HTR-8/SVneo (cell line): ENCODE measurements around the gene SELENBP1.
"Not testable (repeated sequence)": the region's sequence is repeated elsewhere in the genome, so short reads cannot be mapped to it uniquely, and the experiment has no call there.

Source experiments
- DNase-seq: peaks from one replicate; pipeline ENCODE4 v3.0.0; 2011; ENCODE audit warnings: low spot score, mixed read lengths; ENCODE audit not compliant: insufficient read length
- FAIRE-seq: peaks from 2 replicates; lab custom pipeline; 2011; peaks lifted over from hg19 to GRCh38; lab: Jason Lieb, UNC

Gene SELENBP1

DNA sequence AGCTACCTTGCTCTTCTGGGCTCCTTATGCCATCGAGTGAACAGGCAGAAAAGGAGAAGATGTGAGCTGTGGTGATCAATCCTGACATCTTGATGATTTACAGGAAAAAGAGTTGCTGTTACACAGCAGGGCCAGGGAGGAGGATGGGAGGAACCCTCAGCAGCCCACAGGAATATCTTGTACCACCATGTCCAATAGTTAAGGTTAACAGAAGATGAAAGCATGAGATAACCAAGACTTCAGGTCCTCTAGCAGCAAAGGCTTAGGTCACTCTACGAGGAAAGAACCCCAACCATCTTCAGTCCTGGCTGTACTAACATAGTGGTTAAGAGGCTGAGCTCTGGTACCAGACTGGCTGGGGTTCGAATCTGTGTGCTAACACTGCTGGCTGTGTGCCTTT lies 12.1 kb upstream of the SELENBP1 start:
- DNase-seq (no peak), FAIRE-seq (no peak)

DNA sequence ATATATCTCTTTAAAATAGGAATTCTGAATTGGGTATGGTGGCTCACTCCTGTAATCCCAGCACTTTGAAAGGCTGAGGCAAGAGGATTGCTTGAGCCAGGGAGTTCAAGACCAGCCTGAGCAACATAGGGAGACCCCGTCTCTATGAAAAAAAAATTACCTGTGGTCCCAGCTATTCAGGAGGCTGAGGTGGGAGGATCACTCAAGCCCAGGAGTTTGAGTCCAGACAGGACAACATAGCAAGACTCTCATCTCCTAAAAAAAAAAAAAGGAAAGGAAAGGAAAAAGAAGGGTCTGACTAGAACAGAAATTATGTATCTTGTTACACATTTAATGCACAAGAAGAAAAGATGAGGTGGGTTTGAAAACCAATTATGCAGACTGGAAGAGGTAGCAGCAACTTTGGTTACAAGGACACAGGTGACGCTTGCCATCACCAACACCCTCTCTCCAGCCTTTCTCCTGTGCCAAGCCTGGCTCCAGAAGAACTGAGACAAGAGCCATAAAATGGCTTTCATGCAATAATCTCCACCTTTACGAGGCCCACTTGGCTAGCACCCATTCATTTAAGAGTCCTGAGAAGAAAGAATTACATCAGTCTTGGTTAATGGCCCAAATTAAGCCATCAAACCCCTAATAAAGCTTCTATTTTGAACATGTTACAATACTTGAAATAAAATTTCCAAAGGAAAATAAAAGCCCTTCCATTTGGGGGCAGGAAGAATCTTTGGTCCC lies 4.8 kb upstream of the SELENBP1 start:
- DNase-seq (no peak), FAIRE-seq (no peak)

DNA sequence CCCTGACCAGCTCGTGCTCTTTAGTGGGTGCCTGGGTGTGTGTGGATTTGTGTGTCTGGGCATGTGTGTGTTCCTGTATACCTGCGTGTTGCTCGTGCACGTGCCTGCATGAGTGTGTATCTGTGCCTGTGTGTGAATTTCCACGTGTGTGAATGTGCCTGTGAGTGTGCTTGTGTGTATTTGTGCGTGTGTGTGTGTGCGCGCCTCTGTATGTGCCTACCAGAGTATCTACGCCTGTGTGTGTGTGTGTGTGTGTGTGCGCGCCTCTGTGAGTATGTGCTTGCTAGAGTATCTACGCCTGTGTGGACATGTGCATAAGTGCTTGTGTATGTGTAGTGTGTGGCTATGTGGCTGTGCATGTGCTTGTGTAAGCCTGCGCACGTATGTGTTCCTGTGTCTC lies 691 bp upstream of the SELENBP1 start:
- no peak for DNase-seq
- no peak for FAIRE-seq

DNA sequence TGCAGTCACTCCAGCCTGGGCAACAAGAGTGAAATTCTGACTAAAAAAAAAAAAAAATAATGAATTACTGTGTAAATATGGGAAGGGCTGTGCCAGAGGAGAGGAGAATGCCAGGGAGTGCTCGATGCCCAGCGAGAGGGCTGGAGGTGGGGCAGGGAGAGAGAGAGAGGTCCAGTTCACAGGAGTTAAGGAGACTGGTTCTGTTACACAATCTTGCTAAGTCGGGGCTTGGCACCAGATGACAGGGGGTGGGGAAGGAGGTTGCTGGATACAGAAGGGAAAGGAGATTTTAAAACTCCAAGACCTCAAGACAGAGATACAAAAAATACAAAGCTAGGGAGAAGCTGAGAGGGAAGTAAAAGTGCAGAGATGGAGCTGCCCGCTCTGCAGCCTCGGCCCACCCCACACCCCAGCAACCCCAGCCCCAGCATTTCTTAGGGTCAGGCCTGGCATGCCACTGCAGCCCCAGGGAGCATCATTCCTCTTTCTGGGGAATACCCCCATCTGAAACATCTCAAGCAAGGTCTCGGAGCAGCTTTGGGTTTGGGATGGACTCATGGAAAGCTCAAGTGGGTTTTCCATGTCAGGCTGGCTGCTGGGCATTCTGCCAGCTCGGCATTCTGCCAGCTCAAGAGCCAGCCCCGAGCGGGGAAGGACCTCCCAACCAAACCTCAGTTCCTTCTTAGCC lies 991 bp downstream of the SELENBP1 start:
- DNase-seq (no peak), FAIRE-seq (no peak)

DNA sequence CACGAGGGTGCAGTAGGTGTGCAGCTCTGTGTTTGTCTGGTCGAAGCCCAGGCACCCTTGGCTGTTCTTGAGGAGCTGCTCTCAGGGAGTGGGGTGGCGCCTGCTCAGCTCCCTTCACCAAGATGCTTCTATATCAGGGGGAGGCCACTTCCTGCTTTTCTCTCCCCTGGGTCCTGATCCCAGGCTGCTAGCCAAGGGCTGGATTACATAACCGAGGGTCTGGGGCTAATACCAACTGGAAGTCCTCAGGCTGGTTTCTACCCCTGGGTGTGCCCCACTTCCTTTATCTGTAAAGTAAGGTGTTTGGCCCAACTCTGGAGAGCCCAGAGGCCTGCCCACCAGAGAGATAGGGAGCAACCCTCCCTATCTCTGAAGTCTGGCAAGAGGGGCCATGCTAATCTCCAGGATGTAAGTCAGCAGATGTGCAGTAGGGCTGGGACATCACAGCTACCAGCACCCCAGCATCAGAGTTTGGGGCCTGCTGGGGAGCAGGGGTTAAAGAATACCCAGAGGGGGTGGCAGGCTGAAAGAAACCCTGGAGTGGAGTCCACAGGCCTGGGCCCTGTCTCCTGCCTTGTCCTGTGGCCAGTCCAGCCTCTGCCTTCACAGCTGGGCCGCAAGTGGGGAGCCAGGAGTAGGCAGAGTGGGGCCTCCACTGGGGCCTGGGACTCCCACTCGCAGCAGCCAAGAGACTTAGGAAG lies 2.1 kb downstream of the SELENBP1 start:
- FAIRE-seq = no peak
- DNase-seq = no peak

DNA sequence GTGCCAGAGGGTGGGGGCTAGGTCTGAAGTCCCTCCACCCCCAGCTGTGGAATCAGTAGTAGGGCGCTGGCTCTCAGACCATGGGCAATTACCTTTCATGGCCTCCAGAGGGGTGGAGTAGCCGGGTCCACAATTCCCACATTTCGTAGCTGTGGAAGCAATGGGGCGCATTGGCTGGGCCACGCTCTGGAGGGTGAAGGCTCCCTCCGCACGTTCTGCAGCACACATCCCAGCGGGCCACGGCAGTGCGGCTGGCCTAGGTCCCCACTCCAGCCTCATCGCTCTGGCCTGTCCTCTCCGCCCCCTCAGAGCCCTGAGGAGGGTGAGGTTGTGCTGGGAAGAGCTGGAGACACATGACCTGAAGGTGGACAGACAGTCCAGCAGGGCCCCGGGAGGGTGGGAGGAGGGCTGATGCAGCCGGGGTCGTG lies 2.9 kb downstream of the SELENBP1 start:
- FAIRE-seq = no peak

DNA sequence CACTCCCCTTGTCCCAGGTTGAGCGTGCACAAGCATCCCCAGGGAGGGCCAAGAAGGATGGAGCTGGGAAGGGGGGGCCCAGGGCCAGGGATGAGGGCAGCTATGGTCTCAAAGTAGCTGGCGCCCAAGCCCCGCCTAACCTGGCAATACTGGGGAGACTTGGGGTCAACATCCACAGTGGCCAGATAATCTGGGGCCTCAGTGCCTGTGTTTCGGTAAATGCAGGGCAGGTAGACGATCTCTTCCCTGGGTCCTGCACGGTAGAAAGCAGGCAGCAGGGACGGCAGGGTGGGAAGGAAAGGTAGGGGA lies 3.2 kb downstream of the SELENBP1 start:
- DNase-seq (no peak), FAIRE-seq (no peak)

More for the DNA sequence above, 2.9 kb downstream of the SELENBP1 start:
- DNase-seq = no peak

DNA sequence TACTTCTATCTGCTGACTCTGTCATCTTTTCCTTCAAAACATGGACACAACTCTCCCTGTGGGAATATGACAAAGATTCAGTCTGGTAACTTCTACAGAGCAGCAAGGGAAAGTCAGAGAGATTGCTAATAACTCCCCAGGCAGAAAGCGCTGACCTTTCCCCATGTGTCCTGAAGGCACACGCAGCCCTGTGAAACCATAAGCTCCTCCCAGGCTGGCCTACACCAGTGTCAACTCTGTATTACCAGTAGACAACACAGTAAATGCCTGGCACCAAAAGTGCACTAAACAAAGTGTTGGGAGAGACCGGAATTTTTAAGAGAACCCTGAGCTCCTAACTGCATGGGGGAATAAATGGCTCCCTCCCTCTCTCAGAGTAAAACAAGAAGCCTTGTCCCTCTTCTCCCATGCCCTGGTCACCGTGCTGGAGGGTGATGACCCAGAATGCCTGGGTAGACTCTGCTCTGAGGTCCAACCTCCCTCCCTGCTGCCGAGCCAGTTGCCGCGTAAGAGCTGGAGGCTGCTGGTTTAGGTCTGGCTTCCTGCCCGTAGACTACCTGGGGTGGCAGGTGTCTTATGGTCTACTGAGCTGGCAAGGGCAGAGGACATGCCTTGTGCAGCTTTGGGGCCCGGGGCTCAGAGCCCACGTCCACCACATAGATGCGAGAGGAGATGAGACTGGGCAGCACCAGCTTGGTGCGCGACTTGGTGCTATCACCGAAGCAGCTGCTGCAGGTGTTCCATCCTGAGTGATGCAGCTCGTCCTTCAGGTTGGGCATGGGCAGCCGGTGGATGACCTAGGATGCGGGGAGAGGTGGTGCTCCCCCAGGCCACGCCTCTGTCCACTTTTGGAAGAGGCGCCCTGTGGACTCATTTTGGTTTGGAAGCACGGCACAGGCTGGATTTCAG lies 3.9 kb downstream of the SELENBP1 start:
- DNase-seq (no peak), FAIRE-seq (no peak)

DNA sequence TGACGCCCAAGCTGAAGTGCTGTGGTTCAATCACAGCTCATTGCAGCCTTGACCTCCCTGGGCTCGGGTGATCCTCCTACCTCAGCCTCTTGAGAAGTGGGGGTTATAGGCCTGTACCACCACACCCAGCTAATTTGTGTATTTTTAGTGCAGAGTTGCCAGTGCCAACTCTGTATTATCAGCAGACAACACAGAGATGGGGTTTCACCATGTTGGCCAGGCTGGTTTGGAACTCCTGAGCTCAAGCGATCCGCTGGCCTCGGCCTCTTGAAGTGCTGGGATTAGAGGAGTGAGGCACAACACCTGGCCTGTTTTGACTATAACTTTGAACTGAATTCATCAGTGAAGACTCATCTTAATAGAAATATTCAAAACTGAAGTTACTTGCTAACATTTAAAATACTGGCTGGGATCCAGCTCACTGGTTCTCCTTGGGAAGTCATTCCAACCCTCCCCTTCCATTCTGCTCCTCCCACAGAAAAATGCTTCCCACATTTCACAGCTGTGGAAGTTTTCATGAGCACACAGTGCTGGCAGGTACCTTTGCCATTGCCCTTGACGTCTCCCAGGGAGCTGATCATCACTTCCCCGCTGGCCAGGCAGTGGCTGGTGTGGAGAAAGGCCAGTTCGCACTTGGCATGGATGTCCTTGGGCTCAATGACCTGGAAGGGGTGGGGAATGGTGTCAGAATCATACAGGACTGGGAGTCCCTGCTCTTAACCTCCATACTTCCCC lies 4.7 kb downstream of the SELENBP1 start:
- FAIRE-seq (no peak), DNase-seq (no peak)

DNA sequence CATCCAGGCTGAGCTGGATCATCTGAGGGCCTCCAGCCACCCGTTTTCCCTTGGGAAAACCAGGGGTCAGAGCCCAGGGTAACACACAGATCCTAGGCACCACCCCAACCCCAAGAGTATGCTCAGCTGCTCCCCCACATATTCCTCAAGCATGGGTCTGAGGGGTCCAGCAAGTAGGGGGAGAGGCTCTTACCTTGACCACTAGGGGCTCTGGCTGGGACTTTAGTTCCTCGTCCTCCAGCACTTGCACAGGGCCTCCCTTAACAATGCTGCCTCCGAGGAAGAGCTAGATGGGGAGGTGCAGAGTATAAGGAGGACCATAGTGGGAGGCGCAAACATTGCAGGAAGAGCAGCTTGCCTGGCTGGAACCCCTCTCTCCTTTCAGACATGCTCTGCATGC lies 7.5 kb downstream of the SELENBP1 start:
- no peak for FAIRE-seq
- no peak for DNase-seq

DNA sequence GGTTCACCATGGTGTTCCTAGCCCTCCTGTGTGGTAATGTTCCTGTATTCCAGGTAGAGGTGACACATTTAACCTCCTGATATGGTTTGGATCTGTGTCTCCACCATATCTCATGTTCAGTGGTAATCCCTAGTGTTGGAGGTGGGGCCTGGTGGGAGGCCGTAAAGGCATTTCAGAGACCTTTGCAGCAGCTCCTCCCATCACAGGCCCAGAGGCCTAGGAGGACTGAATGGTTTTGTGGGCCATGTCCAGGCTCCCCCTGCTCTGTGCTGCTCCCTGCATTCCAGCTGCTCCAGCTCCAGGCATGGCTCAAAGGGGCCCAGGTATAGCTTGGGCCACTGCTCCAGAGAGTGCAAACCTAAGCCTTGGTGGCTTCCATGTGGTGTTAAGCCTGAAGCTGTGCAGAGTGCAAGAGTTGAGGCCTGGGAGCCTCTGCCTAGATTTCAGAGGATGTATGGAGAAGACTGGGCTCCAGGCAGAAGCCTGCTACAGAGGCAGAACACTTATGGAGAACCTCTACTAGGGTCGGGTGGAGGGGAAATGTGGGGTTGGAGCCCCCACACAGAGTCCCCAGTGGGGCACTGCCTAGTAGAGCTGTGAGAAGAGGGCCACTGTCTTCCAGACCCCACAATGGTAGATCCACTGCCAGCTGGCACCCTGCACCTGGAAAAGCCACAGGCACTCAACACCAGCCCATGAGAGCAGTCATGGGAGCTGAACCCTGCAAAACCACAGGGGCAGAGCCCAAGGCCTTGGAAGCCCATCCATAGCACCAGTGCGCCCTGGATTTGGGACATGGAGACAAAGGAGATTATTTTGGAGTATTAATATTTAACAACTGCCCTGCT lies 10.0 kb downstream of the SELENBP1 start:
- no peak for DNase-seq
- no peak for FAIRE-seq

DNA sequence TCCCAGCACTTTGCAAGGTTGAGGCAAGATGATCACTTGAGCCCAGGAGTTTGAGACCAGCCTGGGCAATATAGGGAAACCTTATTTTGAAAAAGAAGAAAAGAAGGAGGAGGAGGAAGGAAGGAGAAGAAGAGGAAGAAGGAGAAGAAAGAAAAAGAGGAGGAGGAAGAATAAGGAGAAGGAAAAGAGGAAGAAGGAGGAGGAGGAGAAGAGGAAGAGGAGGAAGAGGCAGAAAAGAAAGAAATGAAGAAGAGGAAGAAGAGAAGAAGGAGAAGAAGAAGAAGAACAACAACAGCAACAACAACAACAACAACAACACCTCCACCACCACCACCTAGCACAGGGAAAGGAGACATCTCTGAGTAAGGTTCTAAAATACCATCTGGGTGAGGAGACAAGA lies 10.6 kb downstream of the SELENBP1 start:
- FAIRE-seq = no peak
- no peak for DNase-seq

DNA sequence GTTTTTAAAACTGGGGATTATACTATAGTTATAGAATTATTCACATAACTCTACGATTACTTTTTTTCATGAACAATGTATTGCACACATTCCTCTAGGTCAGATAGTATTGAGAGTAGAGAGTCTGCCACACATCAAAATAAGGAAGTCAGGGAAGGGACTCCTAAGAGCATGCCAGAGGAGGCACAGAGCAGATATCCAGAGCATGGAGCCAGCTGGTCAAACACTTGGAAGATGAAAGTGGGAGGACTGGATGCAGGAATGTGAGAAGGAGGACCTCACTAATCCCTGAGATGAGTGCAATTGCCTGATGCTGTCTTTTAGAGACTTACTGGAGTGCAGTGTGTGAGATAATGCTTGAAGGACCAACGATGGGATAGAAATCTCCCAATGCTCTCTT lies 15.8 kb downstream of the SELENBP1 start:
- FAIRE-seq (no peak), DNase-seq (no peak)

DNA sequence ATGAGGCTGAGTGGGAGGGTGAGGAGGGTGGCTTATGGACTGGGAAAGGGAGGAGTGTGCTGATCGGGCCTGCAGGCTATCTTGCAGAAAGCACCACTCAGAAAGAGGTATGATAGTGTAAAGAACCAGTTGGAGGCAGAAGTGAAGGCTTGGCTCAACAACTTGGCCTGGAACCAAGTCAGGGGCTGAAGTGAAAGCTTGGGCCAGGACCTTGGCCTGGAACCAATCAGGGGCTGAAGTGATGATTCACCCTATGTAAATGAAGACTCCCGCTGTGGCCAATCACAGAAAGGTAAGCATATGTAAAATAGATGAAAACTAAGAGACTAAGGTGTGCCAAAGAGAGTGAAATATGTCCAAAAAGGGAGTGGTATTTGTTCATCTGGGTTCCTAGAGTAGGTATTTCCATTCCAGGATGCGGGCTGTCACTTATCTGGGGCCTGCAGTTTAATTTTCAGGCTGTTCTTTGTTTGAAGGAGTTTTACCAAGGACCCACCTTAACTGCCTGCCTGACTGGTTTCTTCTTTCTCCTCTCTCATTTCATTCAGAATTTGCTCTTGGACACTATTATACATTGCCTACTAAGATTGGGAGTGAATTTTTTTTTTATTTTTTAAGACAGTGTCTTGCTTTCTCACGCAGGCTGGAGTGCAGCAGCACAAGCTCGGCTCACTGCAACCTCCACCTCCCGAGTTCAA lies 20.3 kb downstream of the SELENBP1 start:
- DNase-seq (no peak), FAIRE-seq (no peak)

DNA sequence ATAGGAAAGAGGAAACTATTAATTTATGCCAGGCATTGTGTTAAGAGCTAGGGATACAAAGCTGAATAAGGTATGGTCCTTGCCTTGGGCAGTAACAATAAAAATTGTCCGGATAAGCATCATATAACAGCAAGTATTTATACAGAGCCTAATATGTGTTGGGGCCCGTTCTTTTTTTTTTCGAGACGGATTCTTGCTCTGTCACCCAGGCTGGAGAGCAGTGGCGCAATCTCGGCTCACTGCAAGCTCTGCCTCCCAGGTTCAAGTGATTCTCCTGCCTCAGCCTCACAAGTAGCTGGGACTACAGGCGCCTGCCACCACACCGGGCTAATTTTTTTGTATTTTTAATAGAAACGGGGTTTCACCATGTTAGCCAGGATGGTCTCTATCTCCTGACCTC lies 22.2 kb downstream of the SELENBP1 start:
- FAIRE-seq, DNase-seq: not testable (repeated sequence)

DNA sequence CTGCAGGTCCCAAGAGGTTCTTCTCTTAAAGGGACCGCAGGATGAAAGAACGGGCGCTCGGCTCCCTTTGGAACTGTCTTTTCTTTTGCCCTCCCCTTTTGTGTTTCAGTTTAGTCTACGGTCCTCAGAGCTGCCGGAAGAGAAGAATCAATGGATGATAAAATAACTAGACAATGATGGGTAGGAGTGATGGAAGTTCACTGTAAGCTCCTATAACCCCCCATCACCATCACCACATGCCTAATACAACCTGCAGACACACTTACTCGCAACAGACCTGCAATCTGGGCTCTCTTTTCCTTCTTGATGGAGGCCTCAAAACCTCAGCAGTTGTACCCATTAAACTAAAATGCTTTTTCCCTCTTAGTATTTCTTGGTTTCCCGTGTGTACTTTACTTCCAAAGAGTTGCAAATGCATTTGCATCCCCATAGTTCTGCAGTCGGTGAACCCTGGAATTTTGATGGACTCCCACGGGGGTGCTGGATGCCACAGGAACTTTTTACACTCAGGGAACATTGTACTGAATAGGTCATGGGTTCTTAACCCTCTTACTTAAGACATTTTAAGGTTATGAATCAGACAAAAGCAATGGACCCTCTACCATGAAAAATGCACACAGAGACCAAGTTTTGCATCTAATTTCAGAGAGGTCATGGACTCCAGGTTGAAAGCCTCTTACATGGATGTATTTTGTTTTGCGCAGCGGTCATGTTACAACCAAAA lies 24.8 kb downstream of the SELENBP1 start:
- no peak for DNase-seq
- FAIRE-seq = no peak

DNA sequence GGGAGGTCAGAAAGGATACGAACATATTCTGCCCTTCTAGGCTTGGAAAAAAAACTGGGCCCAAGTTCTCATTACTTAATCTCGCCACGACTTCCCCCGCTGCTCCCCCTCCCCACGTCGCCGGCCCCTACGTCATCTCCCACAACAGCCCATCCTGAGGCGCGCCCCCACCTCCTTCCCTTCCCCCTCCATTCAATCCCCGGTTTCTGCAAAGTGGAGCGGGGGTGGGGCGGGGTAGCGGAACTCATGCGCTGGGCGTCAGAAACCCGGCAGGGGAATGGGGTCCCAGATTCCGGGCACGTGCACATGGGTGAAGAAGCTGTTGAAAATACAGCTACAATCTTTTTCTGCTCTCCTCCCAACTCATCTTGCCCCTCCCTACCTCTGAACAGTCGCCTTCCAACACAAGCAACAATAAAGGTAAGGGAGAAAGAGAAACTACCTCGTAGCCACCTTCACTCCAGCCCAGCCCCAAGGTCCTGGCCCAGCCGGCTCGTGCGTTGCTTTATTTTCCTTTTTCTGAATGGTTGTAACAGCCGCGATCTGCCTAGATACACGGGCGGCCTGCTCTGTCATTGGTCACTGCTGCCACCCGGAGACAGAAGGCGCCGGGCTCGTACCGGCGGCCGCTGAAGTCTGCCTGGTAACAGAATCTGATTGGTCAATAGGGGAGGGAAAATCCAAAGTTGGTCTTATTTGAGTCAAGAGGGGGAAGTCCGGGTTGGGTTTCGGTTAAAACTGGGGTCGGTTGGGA lies 25.6 kb downstream of the SELENBP1 start, which contains the start of gene RFX5:
Gene RFX5, minus strand, starts transcription at position 484 of the 754 bp plus-strand sequence. CDS start 932 bp downstream, outside the sequence.
- peak; percentile 95 for DNase-seq
- FAIRE-seq = no peak
